ENCODE measurements around the gene SMCO2.

DNA sequence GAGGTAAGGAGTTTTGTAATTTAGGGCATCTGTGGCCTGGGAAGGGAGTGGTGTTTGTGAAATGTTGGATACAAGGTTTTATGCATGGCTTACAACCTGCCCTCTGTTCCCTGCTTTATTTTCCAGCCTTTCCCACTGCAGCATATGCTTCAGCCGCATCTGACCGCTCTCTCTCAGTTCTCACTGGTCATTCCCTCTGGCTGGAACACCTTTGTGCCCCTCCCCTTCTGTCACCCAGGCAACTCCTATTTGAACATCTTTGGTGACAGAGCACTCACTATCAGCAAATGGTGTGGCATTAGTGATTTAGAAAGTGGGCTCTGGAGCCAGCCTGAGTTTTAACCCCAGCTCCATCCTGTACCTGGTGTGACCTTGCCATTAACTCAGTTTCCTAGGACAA lies 47.5 kb upstream of the SMCO2 start:
- TF ChIP-seq, protein P1, sequence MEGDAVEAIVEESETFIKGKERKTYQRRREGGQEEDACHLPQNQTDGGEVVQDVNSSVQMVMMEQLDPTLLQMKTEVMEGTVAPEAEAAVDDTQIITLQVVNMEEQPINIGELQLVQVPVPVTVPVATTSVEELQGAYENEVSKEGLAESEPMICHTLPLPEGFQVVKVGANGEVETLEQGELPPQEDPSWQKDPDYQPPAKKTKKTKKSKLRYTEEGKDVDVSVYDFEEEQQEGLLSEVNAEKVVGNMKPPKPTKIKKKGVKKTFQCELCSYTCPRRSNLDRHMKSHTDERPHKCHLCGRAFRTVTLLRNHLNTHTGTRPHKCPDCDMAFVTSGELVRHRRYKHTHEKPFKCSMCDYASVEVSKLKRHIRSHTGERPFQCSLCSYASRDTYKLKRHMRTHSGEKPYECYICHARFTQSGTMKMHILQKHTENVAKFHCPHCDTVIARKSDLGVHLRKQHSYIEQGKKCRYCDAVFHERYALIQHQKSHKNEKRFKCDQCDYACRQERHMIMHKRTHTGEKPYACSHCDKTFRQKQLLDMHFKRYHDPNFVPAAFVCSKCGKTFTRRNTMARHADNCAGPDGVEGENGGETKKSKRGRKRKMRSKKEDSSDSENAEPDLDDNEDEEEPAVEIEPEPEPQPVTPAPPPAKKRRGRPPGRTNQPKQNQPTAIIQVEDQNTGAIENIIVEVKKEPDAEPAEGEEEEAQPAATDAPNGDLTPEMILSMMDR (IDR thresholded peaks at IDR 0.05): no peak
- TF ChIP-seq POLR2A (IDR thresholded peaks at IDR 0.05): no peak
